ENCODE data around the gene HSD17B1. TPM values are rescaled to one million over a fixed set of nuclear protein-coding genes. Genes with fewer than 3 reads are reported as not detected.

The HSD17B1 gene
- total RNA-seq, 1 donor from 2014 or later, result 1.5 TPM

GRCh38 chr17:42565523-42566214 lies 12.9 kb downstream of the HSD17B1 start:
- H3K36me3 Mint-ChIP-seq (ENCODE audit: low read depth, unreplicated experiment), result peaks cover 19% of the 10 kb centered on the region
- H3K4me2 ChIP-seq (ENCODE audit: low read length), result no peak overlapping the region
- H3K9me3 Mint-ChIP-seq (ENCODE audit: unreplicated experiment), result no peaks in the 10 kb centered on the region
- H3K9me3 ChIP-seq (ENCODE audit: insufficient read depth, low read depth, low read length), result no peaks in the 10 kb centered on the region
- H3K9ac ChIP-seq (ENCODE audit: low read length), result no peak overlapping the region
- FAIRE-seq (no peak), DNase-seq (ENCODE audit: low read depth) (no peak)
- H4K20me1 ChIP-seq (ENCODE audit: insufficient read depth, low read length), result peaks cover 17% of the 10 kb centered on the region
- H2AFZ ChIP-seq (ENCODE audit: low read depth, low read length), result no peak overlapping the region
- no peaks in the 10 kb centered on the region for H3K27me3 ChIP-seq (ENCODE audit: insufficient read depth, low read length)
- peak overlapping the region; percentile 77 for H3K4me3 Mint-ChIP-seq (ENCODE audit: unreplicated experiment)
- H3K4me1 Mint-ChIP-seq (ENCODE audit: low read depth, unreplicated experiment), result peaks cover 23% of the 10 kb centered on the region
- peaks cover 37% of the 10 kb centered on the region for H3K4me1 ChIP-seq (ENCODE audit: insufficient read depth, low read length)
- TF ChIP-seq CTCF (IDR thresholded peaks at IDR 0.05; ENCODE audit: insufficient read depth, low read depth, low read length), result no peak
- TF ChIP-seq EZH2 (IDR thresholded peaks at IDR 0.05; ENCODE audit: insufficient read depth, low read length), result no peak
- H3K4me3 ChIP-seq (ENCODE audit: insufficient read depth, low read depth, low read length), result no peak overlapping the region
- H3K27ac Mint-ChIP-seq (ENCODE audit: unreplicated experiment), result no peak overlapping the region
- H3K27ac ChIP-seq (ENCODE audit: low read depth, low read length), result no peak overlapping the region
- peaks cover 68% of the 10 kb centered on the region for H3K79me2 ChIP-seq (ENCODE audit: insufficient read depth, low read length)
- no peaks in the 10 kb centered on the region for H3K27me3 Mint-ChIP-seq (ENCODE audit: low read depth, unreplicated experiment)
- peaks cover 31% of the 10 kb centered on the region for H3K36me3 ChIP-seq (ENCODE audit: insufficient read depth, low read length)

- H3K4me3 ChIP-seq (ENCODE audit: insufficient read depth, low read depth, low read length), result peak overlapping the region; percentile 77
- H3K4me1 Mint-ChIP-seq (ENCODE audit: low read depth, unreplicated experiment), result peaks cover 22% of the 10 kb centered on the region
- FAIRE-seq (no peak), DNase-seq (ENCODE audit: low read depth) (no peak)
- peak overlapping the region; percentile 89 for H3K4me2 ChIP-seq (ENCODE audit: low read length)
- H4K20me1 ChIP-seq (ENCODE audit: insufficient read depth, low read length), result peaks cover 17% of the 10 kb centered on the region
- peak overlapping the region; percentile 96 for H3K4me3 Mint-ChIP-seq (ENCODE audit: unreplicated experiment)
- H3K36me3 Mint-ChIP-seq (ENCODE audit: low read depth, unreplicated experiment), result peaks cover 23% of the 10 kb centered on the region
- H3K27me3 Mint-ChIP-seq (ENCODE audit: low read depth, unreplicated experiment), result no peaks in the 10 kb centered on the region
- H3K9ac ChIP-seq (ENCODE audit: low read length), result peak overlapping the region; percentile 84
- peaks cover 31% of the 10 kb centered on the region for H3K36me3 ChIP-seq (ENCODE audit: insufficient read depth, low read length)
- TF ChIP-seq EZH2 (IDR thresholded peaks at IDR 0.05; ENCODE audit: insufficient read depth, low read length) (no peak), CTCF (IDR thresholded peaks at IDR 0.05; ENCODE audit: insufficient read depth, low read depth, low read length) (no peak)
- H3K27ac ChIP-seq (ENCODE audit: low read depth, low read length), result peak overlapping the region; percentile 63
- no peaks in the 10 kb centered on the region for H3K9me3 Mint-ChIP-seq (ENCODE audit: unreplicated experiment)
- H3K4me1 ChIP-seq (ENCODE audit: insufficient read depth, low read length), result peaks cover 37% of the 10 kb centered on the region
- H3K27me3 ChIP-seq (ENCODE audit: insufficient read depth, low read length), result no peaks in the 10 kb centered on the region
- no peak overlapping the region for H3K27ac Mint-ChIP-seq (ENCODE audit: unreplicated experiment)
- peak overlapping the region; percentile 72 for H2AFZ ChIP-seq (ENCODE audit: low read depth, low read length)
- no peaks in the 10 kb centered on the region for H3K9me3 ChIP-seq (ENCODE audit: insufficient read depth, low read depth, low read length)
- H3K79me2 ChIP-seq (ENCODE audit: insufficient read depth, low read length), result peaks cover 70% of the 10 kb centered on the region
Measured at GRCh38 chr17:42566215-42566882, 13.6 kb downstream of the HSD17B1 start.

Measured in astrocyte (in vitro differentiated cells and primary cell).